HepG2 (cell line): ENCODE measurements around the gene CCDC88C. TPM values are rescaled to one million over a fixed set of nuclear protein-coding genes. Genes with fewer than 3 reads are reported as not detected.

Experiments
- AGO2 ChIP-seq: fragments of 200-400 bp; formaldehyde crosslinking; optimal IDR thresholded peaks from 2 replicates; pipeline ENCODE3; 2017; ENCODE audit warnings: mild to moderate bottlenecking, low read depth, low read length, moderate library complexity
- AHDC1 ChIP-seq: sonication (generic); formaldehyde crosslinking; IDR thresholded peaks from 2 replicates; pipeline ENCODE4 v1.5.1; 2020; ENCODE audit warnings: mild to moderate bottlenecking, missing genetic modification reagents, borderline replicate concordance
- DNMT3B ChIP-seq: conservative IDR thresholded peaks from 2 replicates; pipeline ENCODE4 v1.6.1; 2016; ENCODE audit warnings: missing biosample characterization, control low read depth
- FOXJ3 ChIP-seq: sonication (generic); formaldehyde crosslinking; IDR thresholded peaks from 2 replicates; pipeline ENCODE4 v1.4.0; 2020; ENCODE audit warnings: missing genetic modification reagents, mild to moderate bottlenecking, borderline replicate concordance
- GABPB1 ChIP-seq: IDR thresholded peaks from 2 replicates; pipeline ENCODE4 v1.6.1; 2016; ENCODE audit warnings: mild to moderate bottlenecking, missing genetic modification reagents, moderate library complexity, missing compliant biosample characterization
- GLI4 ChIP-seq: sonication (generic); formaldehyde crosslinking; IDR thresholded peaks from 2 replicates; pipeline ENCODE4 v1.5.1; 2020; ENCODE audit warnings: missing genetic modification reagents, mild to moderate bottlenecking, moderate library complexity, borderline replicate concordance
- IRF1 ChIP-seq: sonication (generic); formaldehyde crosslinking; IDR thresholded peaks from 2 replicates; pipeline ENCODE4 v1.4.0; 2020; ENCODE audit warnings: low read depth, mild to moderate bottlenecking, missing genetic modification reagents
- MZF1 ChIP-seq: sonication (generic); formaldehyde crosslinking; IDR thresholded peaks from 2 replicates; pipeline ENCODE4 v1.8.1; 2023; ENCODE audit warnings: mild to moderate bottlenecking, missing genetic modification reagents, borderline replicate concordance
- NR2F2 ChIP-seq: IDR thresholded peaks from 2 replicates; pipeline ENCODE4 v1.6.1; 2012; ENCODE audit warnings: low read depth, inconsistent platforms, borderline replicate concordance
- POGZ ChIP-seq: sonication (generic); formaldehyde crosslinking; IDR thresholded peaks from 2 replicates; pipeline ENCODE4 v1.4.0; 2020; ENCODE audit warnings: mild to moderate bottlenecking, missing genetic modification reagents
- RAD21 ChIP-seq: fragments of 450-650 bp; formaldehyde crosslinking; IDR thresholded peaks from 2 replicates; pipeline ENCODE4 v1.5.0; 2020; ENCODE audit warnings: mild to moderate bottlenecking
- SMYD3 ChIP-seq: sonication (generic); formaldehyde crosslinking; IDR thresholded peaks from 2 replicates; pipeline ENCODE4 v1.8.1; 2023; ENCODE audit warnings: mild to moderate bottlenecking, missing genetic modification reagents
- SRSF4 ChIP-seq: fragments of 200-400 bp; formaldehyde crosslinking; IDR thresholded peaks from one replicate; pipeline ENCODE4 v1.6.1; 2018; ENCODE audit warnings: mild to moderate bottlenecking, low read depth, low read length, moderate library complexity; ENCODE audit not compliant: poor library complexity, severe bottlenecking
- TFDP1 ChIP-seq: IDR thresholded peaks from 2 replicates; pipeline ENCODE4 v1.6.1; 2016; ENCODE audit warnings: missing compliant biosample characterization, missing genetic modification reagents, borderline replicate concordance
- ZMAT5 ChIP-seq: sonication (generic); formaldehyde crosslinking; IDR thresholded peaks from 2 replicates; pipeline ENCODE4 v1.5.0; 2020; ENCODE audit warnings: mild to moderate bottlenecking, low read depth, missing genetic modification reagents, borderline replicate concordance
- ZNF280B ChIP-seq: sonication (generic); formaldehyde crosslinking; IDR thresholded peaks from 2 replicates; pipeline ENCODE4 v1.5.0; 2020; ENCODE audit warnings: missing genetic modification reagents, mild to moderate bottlenecking, borderline replicate concordance
- ZNF292 ChIP-seq: sonication (generic); formaldehyde crosslinking; IDR thresholded peaks from 2 replicates; pipeline ENCODE4 v1.8.1; 2022; ENCODE audit warnings: mild to moderate bottlenecking, low read depth, missing genetic modification reagents, borderline replicate concordance
- ZNF547 ChIP-seq: sonication (generic); formaldehyde crosslinking; IDR thresholded peaks from 2 replicates; pipeline ENCODE4 v1.5.1; 2020; ENCODE audit warnings: mild to moderate bottlenecking, missing genetic modification reagents
- ZNF605 ChIP-seq: sonication (generic); formaldehyde crosslinking; IDR thresholded peaks from 2 replicates; pipeline ENCODE4 v1.8.0; 2022; ENCODE audit warnings: mild to moderate bottlenecking, missing genetic modification reagents
- polyA plus RNA-seq, 8 experiments: library from polyadenylated mRNA; depleted of rRNA in 3 of 8; stranded (reverse) in 7 of 8; unstranded in 1 of 8; fragments of >200 nt; fragmentation: Illumina TruSeq in 4 of 8; extraction: Trizol in 4 of 8; gene quantifications; 2 replicates each; pipeline versions ENCODE4 v1.2.1 to v1.2.3, GENCODE V29; 2011 to 2016; ENCODE audit warnings: low read depth in 4 of 8, missing spikeins in 1 of 8, mixed read lengths in 1 of 8; ENCODE audit not compliant: insufficient read depth in 1 of 8
- total RNA-seq, 5 experiments: library from RNA; depleted of rRNA; stranded (reverse); fragments of >200 nt; fragmentation: Illumina TruSeq; extraction: Trizol; gene quantifications; 2 replicates each; pipeline ENCODE4 v1.2.3, GENCODE V29; 2016; ENCODE audit warnings: low read depth in 1 of 5

The CCDC88C gene
- total and polyA plus RNA-seq, 2 of the 13 experiments (the other 11 are each of a cell fraction or from before 2014, with no cell fraction given) = 3.6 to 11.7 TPM

- 0 out of 2 replicates have a peak, but pooled peaks have one; percentile 20 for TF ChIP-seq AHDC1
- TF ChIP-seq ZMAT5 (CRISPR knock-in tag) = no peak
- 0 out of 2 replicates have a peak, but pooled peaks have one; percentile 16 for TF ChIP-seq SMYD3 (CRISPR knock-in tag)
- TF ChIP-seq ZNF605 (CRISPR knock-in tag) = peak; percentile 36; the same call in 1 of the 2 replicates
- TF ChIP-seq FOXJ3 (CRISPR knock-in tag) = peak; percentile 30; the same call in 1 of the 2 replicates
- TF ChIP-seq AGO2 = peak; percentile 69
- no peak for TF ChIP-seq DNMT3B (CRISPR knock-in tag)
- TF ChIP-seq ZNF547 (CRISPR knock-in tag) = peak; percentile 61; the same call in 1 of the 2 replicates
- TF ChIP-seq NR2F2 = peak; percentile 18; the same call in 1 of the 2 replicates
- no peak for TF ChIP-seq GLI4 (CRISPR knock-in tag)
- TF ChIP-seq MZF1 = peak; percentile 81; the same call in 1 of the 2 replicates
- 0 out of 2 replicates have a peak, but pooled peaks have one; percentile 33 for TF ChIP-seq ZNF292 (CRISPR knock-in tag)
- TF ChIP-seq TFDP1 (CRISPR knock-in tag) = peak; percentile 53
- peak; percentile 54; the same call in 1 of the 2 replicates for TF ChIP-seq GABPB1 (CRISPR knock-in tag)
- peak; percentile 83 for TF ChIP-seq RAD21
- 0 out of 2 replicates have a peak, but pooled peaks have one; percentile 65 for TF ChIP-seq ZNF280B (CRISPR knock-in tag)
- TF ChIP-seq SRSF4 = no peak
- peak; percentile 33; the same call in 1 of the 2 replicates for TF ChIP-seq POGZ
- no peak for TF ChIP-seq IRF1 (CRISPR knock-in tag)
Observed at GRCh38 chr14:91418387-91419043, 895 bp upstream of the CCDC88C start (continued).
